Cortex of kidney (tissue), 1 donor: ENCODE results near the gene SIDT2.
"Not testable (repeated sequence)": the region's sequence is repeated elsewhere in the genome, so short reads cannot be mapped to it uniquely, and the experiment has no call there.

Experiments used
- DNase-seq: peaks from one replicate; lab custom pipeline; 2025; lab: John Stamatoyannopoulos, UW

SIDT2 gene

GRCh38 chr11:117204283-117205080 lies 25.9 kb downstream of the SIDT2 start:
- DNase-seq = no peak

DNA sequence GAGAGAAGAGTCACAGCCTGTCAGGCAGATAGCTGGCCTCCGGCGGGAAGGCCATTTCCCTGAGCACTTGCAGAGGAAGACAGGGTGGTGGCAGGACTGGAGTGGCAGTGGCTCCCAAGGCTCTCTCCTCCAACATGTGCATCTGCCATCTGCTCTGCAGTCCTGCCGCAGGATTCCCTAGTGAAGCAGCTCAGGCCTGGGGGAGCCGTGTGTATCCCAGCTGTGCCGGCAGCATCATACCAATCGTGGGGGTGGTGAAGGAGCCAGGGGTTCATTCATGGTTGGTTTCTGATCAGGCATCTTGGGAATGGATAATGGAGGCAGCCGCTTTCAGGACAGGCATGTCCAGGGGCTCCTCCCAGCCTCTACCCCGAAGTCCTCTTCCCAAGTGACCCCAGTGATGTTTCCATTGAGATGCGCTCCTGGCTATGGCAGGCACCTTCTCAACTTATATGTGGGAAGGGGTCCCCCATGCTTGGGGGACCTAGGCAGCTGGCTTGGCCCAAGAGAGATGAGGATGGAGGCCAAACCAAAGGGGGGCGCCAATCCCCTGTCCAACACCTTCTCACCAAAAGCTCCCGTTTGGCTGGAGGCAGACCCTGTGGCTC lies 26.8 kb downstream of the SIDT2 start:
- DNase-seq = no peak

DNA sequence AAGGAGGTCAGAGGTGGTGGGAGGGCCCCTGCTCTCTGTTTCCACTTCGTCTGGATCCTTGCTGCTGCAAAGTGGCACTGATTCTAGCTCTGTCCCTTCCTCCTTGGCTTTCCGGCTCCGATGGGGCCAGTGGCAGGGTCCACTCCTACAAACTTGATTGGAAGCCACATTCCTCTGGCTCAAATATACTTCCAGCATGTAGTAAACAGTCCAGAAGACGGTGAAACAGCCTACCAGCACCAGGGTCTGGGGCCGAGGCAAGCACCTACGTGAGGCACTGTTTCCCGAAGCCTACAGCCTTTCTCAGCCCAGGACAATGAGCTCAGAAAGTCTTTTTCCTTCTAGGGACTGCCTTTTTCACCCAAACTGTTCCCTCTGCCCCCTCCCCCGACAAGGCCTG lies 27.6 kb downstream of the SIDT2 start:
- DNase-seq = not testable (repeated sequence)

- not testable (repeated sequence) for DNase-seq
Observed at GRCh38 chr11:117206859-117207258, 28.3 kb downstream of the SIDT2 start.

GRCh38 chr11:117207481-117207880 lies 28.9 kb downstream of the SIDT2 start:
- not testable (repeated sequence) for DNase-seq

- not testable (repeated sequence) for DNase-seq
Observed at GRCh38 chr11:117208710-117209109, 30.2 kb downstream of the SIDT2 start.

- DNase-seq = not testable (repeated sequence)
Observed at GRCh38 chr11:117209351-117210125, 31.0 kb downstream of the SIDT2 start.

DNA sequence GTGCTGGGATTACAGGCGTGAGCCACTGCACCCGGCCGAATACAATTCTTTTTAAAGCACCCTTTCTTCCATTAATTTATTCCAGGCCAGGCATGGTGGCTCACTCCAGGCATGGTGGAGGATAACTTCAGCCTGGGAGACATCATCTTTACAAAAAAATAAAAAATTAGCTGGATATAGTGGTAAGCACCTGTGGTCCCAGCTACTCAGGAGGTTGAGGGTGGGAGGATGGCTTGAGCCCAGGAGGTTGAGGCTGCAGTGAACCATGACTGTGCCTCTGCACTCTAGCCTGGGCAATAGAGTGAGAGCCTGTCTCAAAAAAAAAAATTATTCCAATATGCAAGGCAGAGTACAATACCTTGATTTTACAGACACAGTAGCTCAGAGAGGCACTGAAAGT lies 32.1 kb downstream of the SIDT2 start:
- DNase-seq = no peak

- no peak for DNase-seq
Observed at GRCh38 chr11:117212697-117213355, 34.3 kb downstream of the SIDT2 start.

GRCh38 chr11:117214404-117215110 lies 36.0 kb downstream of the SIDT2 start:
- no peak for DNase-seq

- no peak for DNase-seq
Observed at GRCh38 chr11:117217141-117218084, 38.9 kb downstream of the SIDT2 start.

- no peak for DNase-seq
Observed at GRCh38 chr11:117218133-117218915, 39.8 kb downstream of the SIDT2 start.

DNA sequence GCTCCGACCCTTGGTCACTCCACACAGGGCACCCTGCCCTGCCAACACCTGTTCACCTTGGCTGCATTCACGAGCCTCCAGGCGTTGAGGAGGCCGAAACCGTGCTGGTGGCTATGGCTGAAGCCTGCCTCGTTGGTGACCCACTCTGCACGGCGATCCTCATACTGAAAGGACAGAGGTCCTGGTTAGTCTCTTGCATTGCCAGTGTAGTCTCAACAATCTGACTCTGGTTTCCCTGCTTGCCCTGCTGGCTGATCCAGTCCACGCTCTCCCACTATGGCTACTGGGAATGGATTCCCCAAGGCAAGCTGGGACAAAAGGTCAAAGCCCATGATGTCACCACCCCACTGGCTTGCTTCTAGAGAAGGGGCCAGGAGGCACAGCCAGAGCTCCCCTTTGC lies 40.5 kb downstream of the SIDT2 start:
- no peak for DNase-seq

GRCh38 chr11:117219455-117219854 lies 40.9 kb downstream of the SIDT2 start:
- no peak for DNase-seq

DNA sequence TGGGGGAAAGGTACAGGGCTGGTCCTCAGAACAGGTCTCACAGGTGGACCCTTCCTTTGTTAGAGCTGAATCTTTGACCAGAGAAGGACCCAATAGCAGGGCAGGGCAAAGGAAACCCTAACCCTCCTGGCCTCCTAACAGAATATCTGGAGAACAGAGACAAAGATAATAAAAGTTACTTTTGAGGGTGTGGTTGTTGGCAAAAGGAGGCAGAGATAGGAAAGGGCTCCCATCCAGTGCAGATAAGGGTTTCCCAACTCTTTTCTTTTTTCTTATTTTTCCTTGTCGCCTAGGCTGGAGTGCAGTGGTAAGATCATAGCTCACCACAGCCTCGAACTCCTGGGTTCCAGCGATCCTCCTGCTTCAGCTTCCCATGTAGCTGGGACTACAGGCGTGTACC lies 41.5 kb downstream of the SIDT2 start:
- DNase-seq = no peak

DNA sequence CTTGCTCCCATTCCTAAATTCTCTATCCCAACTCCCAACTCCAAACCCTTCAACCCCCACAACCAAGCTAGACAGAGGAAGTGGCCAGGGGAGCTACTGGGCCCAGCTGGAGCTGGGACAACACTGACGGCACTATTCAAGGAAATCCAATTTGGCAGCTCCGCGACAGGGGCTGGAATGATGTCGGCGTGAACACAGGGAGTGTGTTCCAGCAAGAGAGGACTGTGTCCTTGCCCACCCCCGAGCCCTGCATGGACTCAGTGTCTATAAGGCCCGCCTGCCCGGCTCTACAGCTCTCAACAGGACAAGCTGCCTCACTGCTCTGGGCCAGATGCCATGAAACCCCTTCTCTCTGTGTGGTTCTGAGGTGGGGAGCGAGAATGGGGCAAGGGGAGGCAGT lies 42.0 kb downstream of the SIDT2 start:
- no peak for DNase-seq

DNA sequence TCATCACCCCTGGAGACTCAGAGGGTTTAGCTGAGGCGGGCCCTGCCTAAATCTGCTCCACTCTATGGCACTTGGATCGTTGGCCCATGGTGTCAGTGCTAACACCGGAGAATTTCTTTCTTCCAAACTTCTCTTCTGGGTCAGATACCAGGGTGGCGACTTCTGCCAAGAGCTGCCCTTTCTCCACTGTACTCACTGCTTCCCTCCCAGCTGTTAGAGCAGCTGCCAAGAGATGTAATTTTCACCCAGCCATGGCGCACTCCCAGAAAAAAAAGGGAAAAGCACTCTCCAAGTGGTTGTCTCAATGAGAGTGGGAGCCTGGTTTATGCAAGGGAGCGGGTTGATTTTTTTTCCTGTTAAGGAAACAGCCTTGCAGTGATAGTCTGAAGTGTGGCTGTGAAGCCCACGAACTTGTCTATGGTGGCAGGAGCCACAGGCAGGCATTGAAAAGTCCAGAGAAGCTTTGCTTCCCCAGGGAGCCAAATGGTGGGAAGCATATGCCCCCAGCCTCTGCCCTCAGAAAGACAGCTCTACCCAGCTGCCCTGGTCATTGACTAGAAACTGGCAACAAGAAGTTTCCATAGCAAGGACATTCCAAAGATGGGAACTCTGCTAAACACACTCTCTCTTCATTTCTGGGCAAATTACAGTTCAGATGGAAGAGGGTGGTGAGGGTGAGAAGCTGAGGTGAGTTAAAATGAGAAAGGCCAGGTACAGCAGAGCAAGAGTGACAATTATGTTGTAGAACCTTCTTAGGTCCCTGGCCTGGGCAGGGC lies 42.6 kb downstream of the SIDT2 start:
- no peak for DNase-seq

- no peak for DNase-seq
Observed at GRCh38 chr11:117221775-117222517, 43.4 kb downstream of the SIDT2 start.
